ENCODE measurements around the gene TAF11L14. TPM values are rescaled to one million over a fixed set of nuclear protein-coding genes. Genes with fewer than 3 reads are reported as not detected.

The TAF11L14 gene
- total RNA-seq, 4 donors from 2014 or later: not detected

- no peak for DNase-seq (ENCODE audit: low spot score in 2 of 2)
- H3K4me3 ChIP-seq (ENCODE audit: low read depth, poor library complexity, severe bottlenecking): no peak overlapping the region
- intact Hi-C loops (cut with DNase I; ENCODE audit: low total_unique reads): no loop called here
- 87 to 93% methylated on average over 8 of the region's 8 CpGs for WGBS, 2 donors
- TF ChIP-seq CTCF (IDR thresholded peaks at IDR 0.05): no peak
- TF ChIP-seq POLR2A (IDR thresholded peaks at IDR 0.05): no peak
These were observed 45.4 kb downstream of the TAF11L14 start for GRCh38 chr5:17679597-17680203.

GRCh38 chr5:17680737-17681136 lies 46.5 kb downstream of the TAF11L14 start:
- no peak for DNase-seq (ENCODE audit: low spot score in 2 of 2)
- TF ChIP-seq POLR2A (IDR thresholded peaks at IDR 0.05): no peak
- no peak for TF ChIP-seq CTCF (IDR thresholded peaks at IDR 0.05)
- 60 to 65% methylated on average over 2 of the region's 2 CpGs for WGBS, 2 donors
- intact Hi-C loops (cut with DNase I; ENCODE audit: low total_unique reads): no loop called here
- H3K4me3 ChIP-seq (ENCODE audit: low read depth, poor library complexity, severe bottlenecking): no peak overlapping the region

Other genes with a start within 250 kb of the TAF11L14 start
- gene TAF11L2, start 136.2 kb upstream of the TAF11L14 start, total RNA-seq: not detected
- gene TAF11L3, start 116.1 kb upstream of the TAF11L14 start, total RNA-seq: not detected
- not detected for gene TAF11L4, start 112.7 kb upstream of the TAF11L14 start, total RNA-seq
- not detected for gene TAF11L5, start 109.2 kb upstream of the TAF11L14 start, total RNA-seq
- not detected for gene TAF11L6, start 105.8 kb upstream of the TAF11L14 start, total RNA-seq
- gene TAF11L7, start 48.7 kb upstream of the TAF11L14 start, total RNA-seq: not detected
- gene TAF11L8, start 43.5 kb upstream of the TAF11L14 start, total RNA-seq: not detected
- gene TAF11L9, start 40.1 kb upstream of the TAF11L14 start, total RNA-seq: not detected
- gene TAF11L10, start 36.6 kb upstream of the TAF11L14 start, total RNA-seq: not detected
- gene TAF11L11, start 30.3 kb upstream of the TAF11L14 start, total RNA-seq: under 1 TPM in 1 of 4 donors, not detected in 3; 0.19 TPM
- gene TAF11L12, start 24.1 kb upstream of the TAF11L14 start, total RNA-seq: not detected
- gene TAF11L13, start 2.4 kb upstream of the TAF11L14 start, total RNA-seq: not detected

All from lower leg skin (tissue), 4 donors.